TTC549 (cell line): ENCODE measurements around the gene AUTS2.

Experiments used
- FAIRE-seq: peaks from 2 replicates; lab custom pipeline; 2012; peaks lifted over from hg19 to GRCh38; lab: Jason Lieb, UNC

Gene AUTS2

GRCh38 chr7:70392877-70393435, 794.7 kb downstream of the AUTS2 start:
- no peak for FAIRE-seq

- no peak for FAIRE-seq
These were observed 795.7 kb downstream of the AUTS2 start for GRCh38 chr7:70393956-70394355.

- no peak for FAIRE-seq
These were observed 802.6 kb downstream of the AUTS2 start for GRCh38 chr7:70400829-70401380.

- FAIRE-seq = no peak
These were observed 803.8 kb downstream of the AUTS2 start for GRCh38 chr7:70402069-70402468.

GRCh38 chr7:70405241-70405640, 807.0 kb downstream of the AUTS2 start:
- no peak for FAIRE-seq

GRCh38 chr7:70406186-70406949, 808.1 kb downstream of the AUTS2 start:
- no peak for FAIRE-seq

- FAIRE-seq = no peak
These were observed 808.6 kb downstream of the AUTS2 start for GRCh38 chr7:70406950-70407209.

GRCh38 chr7:70408477-70408876, 810.2 kb downstream of the AUTS2 start:
- no peak for FAIRE-seq

- FAIRE-seq = no peak
These were observed 810.6 kb downstream of the AUTS2 start for GRCh38 chr7:70408891-70409290.

- FAIRE-seq = no peak
These were observed 812.0 kb downstream of the AUTS2 start for GRCh38 chr7:70410134-70410750.

GRCh38 chr7:70414368-70414767, 816.1 kb downstream of the AUTS2 start:
- no peak for FAIRE-seq

GRCh38 chr7:70415179-70415972, 817.1 kb downstream of the AUTS2 start:
- no peak for FAIRE-seq

GRCh38 chr7:70416347-70416985, 818.2 kb downstream of the AUTS2 start:
- FAIRE-seq = no peak

- no peak for FAIRE-seq
These were observed 818.8 kb downstream of the AUTS2 start for GRCh38 chr7:70416986-70417655.

GRCh38 chr7:70419526-70420380, 821.5 kb downstream of the AUTS2 start:
- no peak for FAIRE-seq

GRCh38 chr7:70420381-70420662, 822.0 kb downstream of the AUTS2 start:
- no peak for FAIRE-seq

- FAIRE-seq = no peak
These were observed 823.0 kb downstream of the AUTS2 start for GRCh38 chr7:70421319-70421718.

- no peak for FAIRE-seq
These were observed 828.1 kb downstream of the AUTS2 start for GRCh38 chr7:70426249-70426880.

GRCh38 chr7:70432567-70433001, 834.3 kb downstream of the AUTS2 start:
- no peak for FAIRE-seq

GRCh38 chr7:70434376-70434775, 836.1 kb downstream of the AUTS2 start:
- no peak for FAIRE-seq
